GM10266 (cell line): ENCODE results near the gene RGP1.

Source experiments
- DNase-seq: peaks from one replicate; pipeline ENCODE4 v3.0.0; 2012; ENCODE audit errors: extremely low spot score
- CTCF ChIP-seq: IDR thresholded peaks from 2 replicates; pipeline ENCODE4 v1.5.1; 2012; ENCODE audit warnings: mild to moderate bottlenecking, low read depth; ENCODE audit not compliant: control insufficient read depth, insufficient read depth; ENCODE audit errors: missing control alignments

RGP1 gene

GRCh38 chr9:35754264-35754663, 5.2 kb downstream of the RGP1 start, which contains the start of gene MSMP:
MSMP (minus strand) TSS chr9:35754276; CDS start chr9:35754129, 147 bp downstream.
- no peak for TF ChIP-seq CTCF
- no peak for DNase-seq

- no peak for DNase-seq
- no peak for TF ChIP-seq CTCF
These were observed 6.0 kb downstream of the RGP1 start for GRCh38 chr9:35755071-35755470.

- peak; percentile 77 for DNase-seq
- peak; percentile 78 for TF ChIP-seq CTCF
These were observed 7.5 kb downstream of the RGP1 start for GRCh38 chr9:35756275-35757225.

- DNase-seq = peak; percentile 47
- TF ChIP-seq CTCF = no peak
These were observed 8.3 kb downstream of the RGP1 start for GRCh38 chr9:35757226-35757891.

GRCh38 chr9:35757892-35758275, 8.8 kb downstream of the RGP1 start:
- no peak for DNase-seq
- no peak for TF ChIP-seq CTCF

GRCh38 chr9:35758475-35759050, 9.5 kb downstream of the RGP1 start:
- no peak for TF ChIP-seq CTCF
- DNase-seq = no peak
